Renal pelvis (tissue), 12 donors: Measurements from ENCODE around the gene PCK1. TPM values are rescaled to one million over a fixed set of nuclear protein-coding genes. Genes with fewer than 3 reads are reported as not detected.
"Not testable (repeated sequence)": the region's sequence is repeated elsewhere in the genome, so short reads cannot be mapped to it uniquely, and the experiment has no call there.

Source experiments
- DNase-seq: peaks from one replicate; pipeline ENCODE4 v3.0.0-alpha.2; 2013
- long read RNA-seq, 16 experiments: transcript quantifications; one replicate each; lab custom pipeline, GENCODE V29; 2026
- polyA plus RNA-seq, 3 donors: library from polyadenylated mRNA; unstranded; fragments of 120-200 nt; gene quantifications; one replicate each; pipeline ENCODE4 v1.2.1, GENCODE V29; 2013; ENCODE audit not compliant: insufficient read length in 3 of 3

Gene PCK1
- polyA plus RNA-seq = 10 to 100 TPM in 2 of 3 donors, 1 to 10 TPM in 1; 6.3 to 16.9 (median 16.6) TPM
- long read RNA-seq, donor 1, full-length matches to known transcripts = 2 of 2 reads
- long read RNA-seq, donor 1, partial matches to known transcripts = 0 of 2 reads
- long read RNA-seq, donor 1, other reads (novel, unspliced or antisense) = 0 of 2 reads
- long read RNA-seq, donor 2, full-length matches to known transcripts = 2 of 2 reads
- long read RNA-seq, donor 2, partial matches to known transcripts = 0 of 2 reads
- long read RNA-seq, donor 2, other reads (novel, unspliced or antisense) = 0 of 2 reads
- long read RNA-seq, donor 3 = 0 reads
- long read RNA-seq, donor 4, full-length matches to known transcripts = 1 of 1 reads
- long read RNA-seq, donor 4, partial matches to known transcripts = 0 of 1 reads
- long read RNA-seq, donor 4, other reads (novel, unspliced or antisense) = 0 of 1 reads
- long read RNA-seq, donor 5, full-length matches to known transcripts = 1 of 1 reads
- long read RNA-seq, donor 5, partial matches to known transcripts = 0 of 1 reads
- long read RNA-seq, donor 5, other reads (novel, unspliced or antisense) = 0 of 1 reads
- long read RNA-seq, donor 6, full-length matches to known transcripts = 3 of 3 reads
- long read RNA-seq, donor 6, partial matches to known transcripts = 0 of 3 reads
- long read RNA-seq, donor 6, other reads (novel, unspliced or antisense) = 0 of 3 reads
- long read RNA-seq, donor 7, full-length matches to known transcripts = 6 of 12 reads
- long read RNA-seq, donor 7, partial matches to known transcripts = 6 of 12 reads
- long read RNA-seq, donor 7, other reads (novel, unspliced or antisense) = 0 of 12 reads
- long read RNA-seq, donor 8 = 0 reads
- long read RNA-seq, donor 9, full-length matches to known transcripts = 2 of 7 reads
- long read RNA-seq, donor 9, partial matches to known transcripts = 5 of 7 reads
- long read RNA-seq, donor 9, other reads (novel, unspliced or antisense) = 0 of 7 reads
- long read RNA-seq, donor 10, partial matches to known transcripts = 0 of 2 reads
- long read RNA-seq, donor 10, other reads (novel, unspliced or antisense) = 0 of 2 reads
- long read RNA-seq, donor 11, full-length matches to known transcripts = 1 of 1 reads
- long read RNA-seq, donor 11, partial matches to known transcripts = 0 of 1 reads
- long read RNA-seq, donor 11, other reads (novel, unspliced or antisense) = 0 of 1 reads
- long read RNA-seq, donor 12, full-length matches to known transcripts = 2 of 2 reads
- long read RNA-seq, donor 12, partial matches to known transcripts = 0 of 2 reads
- long read RNA-seq, donor 12, other reads (novel, unspliced or antisense) = 0 of 2 reads
- long read RNA-seq, donor 13, partial matches to known transcripts = 0 of 1 reads
- long read RNA-seq, donor 13, other reads (novel, unspliced or antisense) = 0 of 1 reads
- long read RNA-seq, donor 14, partial matches to known transcripts = 0 of 1 reads
- long read RNA-seq, donor 14, other reads (novel, unspliced or antisense) = 0 of 1 reads
- long read RNA-seq, donor 15, full-length matches to known transcripts = 4 of 4 reads
- long read RNA-seq, donor 15, partial matches to known transcripts = 0 of 4 reads
- long read RNA-seq, donor 15, other reads (novel, unspliced or antisense) = 0 of 4 reads
- long read RNA-seq, donor 16, full-length matches to known transcripts = 1 of 1 reads
- long read RNA-seq, donor 16, partial matches to known transcripts = 0 of 1 reads
- long read RNA-seq, donor 16, other reads (novel, unspliced or antisense) = 0 of 1 reads

GRCh38 chr20:57560554-57561355 is at the start of gene PCK1:
PCK1 (plus strand) TSS chr20:57561110; CDS start chr20:57561412, 302 bp downstream.
- no peak for DNase-seq

GRCh38 chr20:57511709-57512108 is 49.2 kb upstream of the PCK1 start:
- DNase-seq = not testable (repeated sequence)

GRCh38 chr20:57512432-57512831 is 48.5 kb upstream of the PCK1 start:
- no peak for DNase-seq

- no peak for DNase-seq
These were observed 47.7 kb upstream of the PCK1 start for GRCh38 chr20:57513199-57513598.

- peak; percentile 61 for DNase-seq
These were observed 46.6 kb upstream of the PCK1 start for GRCh38 chr20:57514273-57514751.

GRCh38 chr20:57517904-57518303 is 43.0 kb upstream of the PCK1 start:
- no peak for DNase-seq

GRCh38 chr20:57522380-57523140 is 38.4 kb upstream of the PCK1 start:
- DNase-seq = no peak

- DNase-seq = no peak
These were observed 37.1 kb upstream of the PCK1 start for GRCh38 chr20:57523782-57524181.

- no peak for DNase-seq
These were observed 36.3 kb upstream of the PCK1 start, which contains the start of gene CTCFL for GRCh38 chr20:57524511-57525176. CTCFL (minus strand) TSS chr20:57525140; CDS start chr20:57524205, 935 bp downstream.

- no peak for DNase-seq
These were observed 35.4 kb upstream of the PCK1 start for GRCh38 chr20:57525328-57526086.

- DNase-seq = no peak
These were observed 34.6 kb upstream of the PCK1 start for GRCh38 chr20:57526087-57526884.

GRCh38 chr20:57526885-57527460 is 33.9 kb upstream of the PCK1 start:
- DNase-seq = no peak

- DNase-seq = no peak
These were observed 33.2 kb upstream of the PCK1 start for GRCh38 chr20:57527728-57528127.

GRCh38 chr20:57528148-57528547 is 32.8 kb upstream of the PCK1 start:
- DNase-seq = peak; percentile 33

GRCh38 chr20:57529160-57529585 is 31.7 kb upstream of the PCK1 start:
- no peak for DNase-seq

- DNase-seq = no peak
These were observed 31.1 kb upstream of the PCK1 start for GRCh38 chr20:57529810-57530209.
